Measurements from ENCODE around the gene FLRT2. TPM values are rescaled to one million over a fixed set of nuclear protein-coding genes. Genes with fewer than 3 reads are reported as not detected.

Gene FLRT2
- total and polyA plus RNA-seq, 10 of the 15 experiments (the other 5 are each of a cell fraction or from before 2014, with no cell fraction given): 0.03 to 0.13 TPM; not detected in 8

DNA sequence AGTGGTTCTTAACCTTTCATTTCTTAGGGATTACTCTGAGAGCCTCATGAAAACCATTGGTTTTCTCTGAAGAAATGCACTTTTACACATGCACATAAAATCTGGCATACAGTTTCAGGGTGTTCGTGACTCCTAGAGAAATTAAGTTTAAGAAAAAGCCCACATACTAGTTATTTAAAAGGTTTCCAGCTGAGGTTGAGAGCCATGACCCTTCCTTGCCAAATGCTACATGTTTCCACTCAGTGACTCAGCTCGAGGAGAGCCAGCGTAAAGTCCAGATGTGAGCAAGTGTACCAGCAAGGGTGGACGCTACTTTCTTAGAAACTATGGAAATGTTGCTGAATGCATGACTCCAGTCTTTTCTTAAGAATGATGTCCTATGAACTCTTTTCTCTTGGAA, 42.7 kb upstream of the FLRT2 start:
- Histone ChIP-seq H3K9ac (ENCODE audit: control insufficient read depth, insufficient read depth, low read length) (no peak overlapping the region), H3K27ac (ENCODE audit: control insufficient read depth, insufficient read depth) (no peak overlapping the region), H3K9me3 (replicated peaks; ENCODE audit: control insufficient read depth, insufficient read depth, low read length) (no peaks in the 10 kb centered on the region), H3K4me3 (no peak overlapping the region), H3K79me2 (ENCODE audit: control insufficient read depth, insufficient read depth, low read length) (no peaks in the 10 kb centered on the region), H4K20me1 (ENCODE audit: control insufficient read depth, insufficient read depth) (no peaks in the 10 kb centered on the region), H3K4me2 (ENCODE audit: control insufficient read depth, insufficient read depth) (no peak overlapping the region), H3K4me1 (ENCODE audit: control insufficient read depth, insufficient read depth, low read length) (no peaks in the 10 kb centered on the region), H3K27me3 (replicated peaks in 1 of 2; ENCODE audit: control insufficient read depth in 2 of 2, insufficient read depth in 2 of 2, low read length in 1 of 2) (no peaks in the 10 kb centered on the region), H2AFZ (ENCODE audit: control insufficient read depth, low read depth, low read length) (no peak overlapping the region), H3K36me3 (ENCODE audit: control insufficient read depth in 2 of 2, insufficient read depth in 2 of 2, low read length in 1 of 2) (no peaks in the 10 kb centered on the region)
- ATAC-seq (no peak), FAIRE-seq (no peak), DNase-seq (ENCODE audit: low read depth, low spot score) (no peak)
- ChIA-PET CTCF (no interaction called here), SMC1A (ENCODE audit: uncharacterized antibody, unreplicated experiment) (no interaction called here), RAD21 (ENCODE audit: unreplicated experiment) (no interaction called here), POLR2A (no interaction called here)
- 23% methylated on average over 4 of the region's 4 CpGs for WGBS (ENCODE audit: insufficient coverage, insufficient replicate concordance, low lambda C conversion rate, missing lambda C conversion rate)
- in situ Hi-C loops (cut with MboI): no loop called here
- no TSS peak for BruUV-seq (replicated peaks)
- intact Hi-C loops (cut with micrococcal nuclease; ENCODE audit: unreplicated experiment): no loop called here
- TF ChIP-seq POLR2AphosphoS2 (IDR thresholded peaks at IDR 0.05; ENCODE audit: low read depth, low read length): no peak
- TF ChIP-seq ZNF207 (IDR thresholded peaks at IDR 0.05; ENCODE audit: borderline replicate concordance): no peak
- no peak for TF ChIP-seq ASH2L (IDR thresholded peaks at IDR 0.05; ENCODE audit: borderline replicate concordance, low read depth)
- no peak for TF ChIP-seq SREBF1 (IDR thresholded peaks at IDR 0.05; ENCODE audit: low read length)
- no peak for TF ChIP-seq ATF2 (IDR thresholded peaks at IDR 0.05; ENCODE audit: low read length)
- no peak for TF ChIP-seq RAD21 (IDR thresholded peaks at IDR 0.05; ENCODE audit: insufficient read depth, low read depth, low read length)
- TF ChIP-seq MTA3 (IDR thresholded peaks at IDR 0.05; ENCODE audit: borderline replicate concordance, low read length): no peak
- no peak for TF ChIP-seq NFXL1 (IDR thresholded peaks at IDR 0.05; ENCODE audit: borderline replicate concordance)
- no peak for TF ChIP-seq ZSCAN29 (IDR thresholded peaks at IDR 0.05)
- no peak for TF ChIP-seq BCL11A (IDR thresholded peaks at IDR 0.05; ENCODE audit: low read depth, low read length)
- TF ChIP-seq CREB1 (IDR thresholded peaks at IDR 0.05; ENCODE audit: low read depth): no peak
- TF ChIP-seq, protein P1, sequence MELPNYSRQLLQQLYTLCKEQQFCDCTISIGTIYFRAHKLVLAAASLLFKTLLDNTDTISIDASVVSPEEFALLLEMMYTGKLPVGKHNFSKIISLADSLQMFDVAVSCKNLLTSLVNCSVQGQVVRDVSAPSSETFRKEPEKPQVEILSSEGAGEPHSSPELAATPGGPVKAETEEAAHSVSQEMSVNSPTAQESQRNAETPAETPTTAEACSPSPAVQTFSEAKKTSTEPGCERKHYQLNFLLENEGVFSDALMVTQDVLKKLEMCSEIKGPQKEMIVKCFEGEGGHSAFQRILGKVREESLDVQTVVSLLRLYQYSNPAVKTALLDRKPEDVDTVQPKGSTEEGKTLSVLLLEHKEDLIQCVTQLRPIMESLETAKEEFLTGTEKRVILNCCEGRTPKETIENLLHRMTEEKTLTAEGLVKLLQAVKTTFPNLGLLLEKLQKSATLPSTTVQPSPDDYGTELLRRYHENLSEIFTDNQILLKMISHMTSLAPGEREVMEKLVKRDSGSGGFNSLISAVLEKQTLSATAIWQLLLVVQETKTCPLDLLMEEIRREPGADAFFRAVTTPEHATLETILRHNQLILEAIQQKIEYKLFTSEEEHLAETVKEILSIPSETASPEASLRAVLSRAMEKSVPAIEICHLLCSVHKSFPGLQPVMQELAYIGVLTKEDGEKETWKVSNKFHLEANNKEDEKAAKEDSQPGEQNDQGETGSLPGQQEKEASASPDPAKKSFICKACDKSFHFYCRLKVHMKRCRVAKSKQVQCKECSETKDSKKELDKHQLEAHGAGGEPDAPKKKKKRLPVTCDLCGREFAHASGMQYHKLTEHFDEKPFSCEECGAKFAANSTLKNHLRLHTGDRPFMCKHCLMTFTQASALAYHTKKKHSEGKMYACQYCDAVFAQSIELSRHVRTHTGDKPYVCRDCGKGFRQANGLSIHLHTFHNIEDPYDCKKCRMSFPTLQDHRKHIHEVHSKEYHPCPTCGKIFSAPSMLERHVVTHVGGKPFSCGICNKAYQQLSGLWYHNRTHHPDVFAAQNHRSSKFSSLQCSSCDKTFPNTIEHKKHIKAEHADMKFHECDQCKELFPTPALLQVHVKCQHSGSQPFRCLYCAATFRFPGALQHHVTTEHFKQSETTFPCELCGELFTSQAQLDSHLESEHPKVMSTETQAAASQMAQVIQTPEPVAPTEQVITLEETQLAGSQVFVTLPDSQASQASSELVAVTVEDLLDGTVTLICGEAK (IDR thresholded peaks at IDR 0.05; ENCODE audit: borderline replicate concordance): no peak
- no peak for TF ChIP-seq RAD51 (IDR thresholded peaks at IDR 0.05)
- TF ChIP-seq CBX5 (IDR thresholded peaks at IDR 0.05; ENCODE audit: low read depth): no peak
- TF ChIP-seq BCLAF1 (IDR thresholded peaks at IDR 0.05): no peak
- TF ChIP-seq CHD1 (IDR thresholded peaks at IDR 0.05; ENCODE audit: low read depth, low read length): no peak

Data from GM12878 (cell line).